Tibial artery (tissue), 4 donors: ENCODE data around the gene ABCC2.

Experiments used
- DNase-seq, 2 donors: peaks; one replicate each; pipeline ENCODE4 v3.0.0-alpha.2; 2019
- H3K27ac ChIP-seq, 2 donors: fragments of 200-600 bp; sonication (generic) in 1 of 2; 1 replicate in 1 of 2; 2 replicates in 1 of 2; pipeline ENCODE4 v1.5.1; 2018 to 2019; ENCODE audit warnings: mild to moderate bottlenecking in 1 of 2
- H3K27me3 ChIP-seq, 2 donors: fragments of 200-600 bp; sonication (generic) in 1 of 2; one replicate each; pipeline versions ENCODE4 v1.5.1 to v1.6.0; 2016 to 2019
- H3K36me3 ChIP-seq, 3 donors: fragments of 200-600 bp; sonication (generic) in 2 of 3; one replicate each; pipeline ENCODE4 v1.5.1; 2016 to 2019; ENCODE audit warnings: mild to moderate bottlenecking in 2 of 3
- H3K4me1 ChIP-seq, 4 donors: fragments of 200-600 bp; sonication (generic) in 2 of 4; 1 replicate in 3 of 4; 2 replicates in 1 of 4; pipeline ENCODE4 v1.5.1; 2016 to 2019
- H3K4me3 ChIP-seq, 2 donors: fragments of 200-600 bp; sonication (generic) in 1 of 2; 1 replicate in 1 of 2; 2 replicates in 1 of 2; pipeline ENCODE4 v1.5.1; 2018 to 2019; ENCODE audit warnings: mild to moderate bottlenecking in 2 of 2
- H3K9me3 ChIP-seq, 3 donors: fragments of 200-600 bp; sonication (generic) in 1 of 3; one replicate each; pipeline ENCODE4 v1.5.1; 2016 to 2019
- intact Hi-C: fragments of 100-400 bp; cut with DNase I; formaldehyde crosslinking; loops from one replicate; pipeline ENCODE4 v1.15.0; 2023; ENCODE audit warnings: low total_unique reads
- TF ChIP-seq, protein P1 (sequence below), 2 experiments: fragments of 200-600 bp in 1 of 2; fragments of 450-650 bp in 1 of 2; IDR thresholded peaks; one replicate each; pipeline ENCODE4 v1.5.1; 2017 to 2019; ENCODE audit warnings: antibody characterized with exemption in 2 of 2, mild to moderate bottlenecking in 1 of 2, moderate library complexity in 1 of 2

Gene ABCC2

DNA sequence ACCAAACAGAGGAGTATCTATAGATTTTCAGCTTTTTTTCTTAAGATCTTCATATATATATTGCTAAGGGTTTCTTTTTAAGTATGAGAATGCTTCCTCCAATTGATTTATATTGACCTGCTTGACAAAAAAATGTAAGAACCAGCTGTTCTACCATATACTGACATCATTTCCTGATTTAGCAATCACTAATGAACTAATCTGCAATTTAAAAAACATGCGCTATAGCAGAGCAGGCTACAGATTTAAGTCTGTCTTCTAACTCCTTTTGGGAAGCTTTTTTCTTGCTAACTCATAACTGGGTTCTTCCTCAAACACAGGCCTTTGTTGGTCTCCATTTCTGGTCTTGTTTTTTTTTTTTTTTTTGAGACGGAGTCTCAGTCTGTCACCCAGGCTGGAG lies 33.2 kb downstream of the ABCC2 start:
- DNase-seq: no peak
- no peaks in the 10 kb centered on the region for H3K27me3 ChIP-seq
- no peaks in the 10 kb centered on the region for H3K36me3 ChIP-seq
- no peak overlapping the region for H3K4me3 ChIP-seq
- no peak overlapping the region for H3K27ac ChIP-seq
- no peaks in the 10 kb centered on the region for H3K9me3 ChIP-seq
- intact Hi-C loops: no loop called here
- TF ChIP-seq, protein P1, sequence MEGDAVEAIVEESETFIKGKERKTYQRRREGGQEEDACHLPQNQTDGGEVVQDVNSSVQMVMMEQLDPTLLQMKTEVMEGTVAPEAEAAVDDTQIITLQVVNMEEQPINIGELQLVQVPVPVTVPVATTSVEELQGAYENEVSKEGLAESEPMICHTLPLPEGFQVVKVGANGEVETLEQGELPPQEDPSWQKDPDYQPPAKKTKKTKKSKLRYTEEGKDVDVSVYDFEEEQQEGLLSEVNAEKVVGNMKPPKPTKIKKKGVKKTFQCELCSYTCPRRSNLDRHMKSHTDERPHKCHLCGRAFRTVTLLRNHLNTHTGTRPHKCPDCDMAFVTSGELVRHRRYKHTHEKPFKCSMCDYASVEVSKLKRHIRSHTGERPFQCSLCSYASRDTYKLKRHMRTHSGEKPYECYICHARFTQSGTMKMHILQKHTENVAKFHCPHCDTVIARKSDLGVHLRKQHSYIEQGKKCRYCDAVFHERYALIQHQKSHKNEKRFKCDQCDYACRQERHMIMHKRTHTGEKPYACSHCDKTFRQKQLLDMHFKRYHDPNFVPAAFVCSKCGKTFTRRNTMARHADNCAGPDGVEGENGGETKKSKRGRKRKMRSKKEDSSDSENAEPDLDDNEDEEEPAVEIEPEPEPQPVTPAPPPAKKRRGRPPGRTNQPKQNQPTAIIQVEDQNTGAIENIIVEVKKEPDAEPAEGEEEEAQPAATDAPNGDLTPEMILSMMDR (IDR thresholded peaks at IDR 0.05): no peak
- no peaks in the 10 kb centered on the region for H3K4me1 ChIP-seq

DNA sequence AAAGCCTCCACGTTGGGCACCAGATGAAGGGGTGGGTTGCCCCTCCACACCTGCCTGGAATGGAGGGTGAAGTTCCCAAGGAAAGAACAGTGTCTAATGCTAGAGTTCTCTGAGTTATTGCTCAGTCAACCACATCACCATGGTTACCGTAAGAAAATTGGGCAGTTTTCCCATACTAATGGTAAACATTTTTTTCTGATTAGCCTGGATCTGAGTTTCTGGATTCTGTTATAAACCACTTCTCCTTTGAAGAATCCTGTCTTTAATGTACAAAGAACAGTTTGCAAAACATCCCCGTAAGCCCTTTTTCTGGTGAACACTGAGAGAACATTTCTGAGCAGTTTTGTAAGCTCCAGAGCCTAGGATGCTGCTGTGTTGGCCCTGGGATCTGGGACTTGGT lies 45.5 kb downstream of the ABCC2 start:
- intact Hi-C loops: no loop called here
- H3K4me1 ChIP-seq: no peaks in the 10 kb centered on the region
- no peak for DNase-seq
- H3K36me3 ChIP-seq: no peaks in the 10 kb centered on the region
- no peaks in the 10 kb centered on the region for H3K9me3 ChIP-seq
- no peak overlapping the region for H3K27ac ChIP-seq
- no peak overlapping the region for H3K4me3 ChIP-seq
- TF ChIP-seq, protein P1 (IDR thresholded peaks at IDR 0.05): no peak
- no peaks in the 10 kb centered on the region for H3K27me3 ChIP-seq

DNA sequence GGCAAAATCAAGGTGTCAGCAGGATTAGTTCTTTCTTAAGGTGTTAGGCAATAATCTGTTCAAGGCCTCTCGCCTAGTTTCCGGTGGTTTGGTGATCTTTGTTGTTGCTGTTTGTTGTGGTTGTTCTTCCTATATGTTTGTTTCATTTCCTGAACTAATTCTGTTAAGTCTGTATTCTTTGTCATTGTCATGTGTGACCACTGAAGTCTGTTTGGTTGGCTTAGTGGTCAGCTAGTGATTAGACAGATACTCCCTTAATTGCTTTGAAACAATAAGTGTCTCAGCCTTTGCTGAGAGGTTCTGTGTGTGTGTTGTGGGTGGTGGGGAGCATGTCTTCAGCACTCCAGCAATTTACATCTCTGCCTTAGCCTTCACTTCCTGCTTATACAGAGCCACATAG lies 46.0 kb downstream of the ABCC2 start:
- TF ChIP-seq, protein P1 (IDR thresholded peaks at IDR 0.05): no peak
- no peak overlapping the region for H3K4me3 ChIP-seq

DNA sequence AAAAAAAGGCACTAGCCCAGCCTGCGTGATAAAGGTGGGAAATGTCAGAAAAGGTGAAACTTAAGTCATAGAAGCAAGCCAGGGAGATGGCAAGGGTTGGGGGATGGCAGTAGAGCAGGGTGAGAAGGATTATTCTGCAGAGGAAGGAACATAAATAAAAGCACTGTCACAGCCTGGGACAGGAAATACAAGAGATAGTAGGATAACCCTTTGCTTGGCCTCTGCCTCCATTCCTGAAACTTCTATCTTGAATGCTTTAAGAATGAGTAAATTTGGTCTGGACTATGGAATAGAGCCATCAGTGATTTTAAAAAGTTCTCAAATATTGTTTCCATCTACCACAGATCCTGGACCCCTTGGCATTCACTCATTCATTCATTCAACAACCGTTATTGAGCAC lies 50.0 kb downstream of the ABCC2 start:
- H3K27me3 ChIP-seq: no peaks in the 10 kb centered on the region
- no peak overlapping the region for H3K27ac ChIP-seq
- TF ChIP-seq, protein P1 (IDR thresholded peaks at IDR 0.05): no peak
- no peaks in the 10 kb centered on the region for H3K4me1 ChIP-seq
- intact Hi-C loops: no loop called here
- H3K9me3 ChIP-seq: no peaks in the 10 kb centered on the region
- no peak for DNase-seq
- no peaks in the 10 kb centered on the region for H3K36me3 ChIP-seq
- H3K4me3 ChIP-seq: no peak overlapping the region

More for the DNA sequence above, 46.0 kb downstream of the ABCC2 start:
- Histone ChIP-seq H3K36me3 (no peaks in the 10 kb centered on the region), H3K4me1 (no peaks in the 10 kb centered on the region), H3K9me3 (no peaks in the 10 kb centered on the region), H3K27me3 (no peaks in the 10 kb centered on the region), H3K27ac (no peak overlapping the region)
- intact Hi-C loops: no loop called here
- DNase-seq: no peak

DNA sequence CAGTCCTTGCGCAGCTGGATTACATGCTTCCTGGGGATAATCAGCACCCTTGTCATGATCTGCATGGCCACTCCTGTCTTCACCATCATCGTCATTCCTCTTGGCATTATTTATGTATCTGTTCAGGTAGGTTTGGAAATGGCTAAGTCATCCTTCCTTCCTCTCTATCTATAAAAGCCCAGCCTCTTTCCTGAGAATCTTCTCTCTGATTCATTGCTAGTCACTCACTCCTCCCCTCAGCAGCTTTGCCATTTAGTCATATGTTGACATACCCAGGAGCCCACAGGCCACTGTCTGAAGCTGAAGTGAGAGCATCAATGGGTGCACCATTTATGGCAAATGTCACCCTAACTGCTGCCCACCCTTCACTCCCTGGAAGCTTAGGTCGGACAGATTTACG lies 52.0 kb downstream of the ABCC2 start:
- H3K9me3 ChIP-seq: no peaks in the 10 kb centered on the region
- no peak for DNase-seq
- TF ChIP-seq, protein P1 (IDR thresholded peaks at IDR 0.05): no peak
- no peak overlapping the region for H3K4me3 ChIP-seq
- no peaks in the 10 kb centered on the region for H3K4me1 ChIP-seq
- no peak overlapping the region for H3K27ac ChIP-seq
- H3K36me3 ChIP-seq: no peaks in the 10 kb centered on the region
- no peaks in the 10 kb centered on the region for H3K27me3 ChIP-seq
- intact Hi-C loops: no loop called here

DNA sequence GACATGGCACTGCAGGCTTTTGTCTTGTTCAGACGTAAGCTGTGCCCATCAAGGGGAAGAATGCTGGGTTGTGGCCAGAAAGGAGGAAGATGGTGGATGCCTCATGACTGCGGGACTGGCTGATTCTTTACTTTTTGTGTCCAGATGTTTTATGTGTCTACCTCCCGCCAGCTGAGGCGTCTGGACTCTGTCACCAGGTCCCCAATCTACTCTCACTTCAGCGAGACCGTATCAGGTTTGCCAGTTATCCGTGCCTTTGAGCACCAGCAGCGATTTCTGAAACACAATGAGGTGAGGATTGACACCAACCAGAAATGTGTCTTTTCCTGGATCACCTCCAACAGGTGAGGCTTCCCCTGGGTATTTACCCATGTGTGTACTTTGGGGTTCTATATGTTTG lies 53.5 kb downstream of the ABCC2 start:
- H3K36me3 ChIP-seq: no peaks in the 10 kb centered on the region
- H3K4me1 ChIP-seq: no peaks in the 10 kb centered on the region
- no peaks in the 10 kb centered on the region for H3K9me3 ChIP-seq
- TF ChIP-seq, protein P1 (IDR thresholded peaks at IDR 0.05): no peak
- no peak for DNase-seq
- H3K4me3 ChIP-seq: no peak overlapping the region
- H3K27ac ChIP-seq: no peak overlapping the region
- no peaks in the 10 kb centered on the region for H3K27me3 ChIP-seq
- intact Hi-C loops: no loop called here
